Measurements from ENCODE around the gene TMEM115.
"Not testable (repeated sequence)": the region's sequence is repeated elsewhere in the genome, so short reads cannot be mapped to it uniquely, and the experiment has no call there.

TMEM115 gene

GRCh38 chr3:50318615-50319014 lies 40.7 kb downstream of the TMEM115 start:
- DNase-seq (ENCODE audit: low read depth in 2 of 2) = no peak

DNA sequence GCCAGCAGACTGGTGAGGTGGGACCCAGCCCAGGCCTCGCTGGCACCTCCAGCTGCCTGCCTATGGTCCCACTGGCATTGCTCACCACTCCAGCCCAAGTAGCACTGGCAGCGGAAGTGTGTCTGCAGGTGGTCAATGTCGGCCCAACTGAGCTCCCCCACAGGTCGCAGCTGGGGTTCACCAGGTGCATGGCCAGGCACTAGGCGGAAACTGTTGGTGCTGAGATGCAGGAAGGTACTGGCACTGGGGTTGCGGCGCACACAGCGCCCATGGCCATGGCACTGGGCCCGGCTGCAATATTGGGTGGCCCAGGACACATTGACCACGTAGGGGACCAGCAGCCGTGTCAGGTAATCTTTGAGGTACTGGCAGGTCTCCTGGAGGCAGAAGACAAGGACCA lies 41.2 kb downstream of the TMEM115 start:
- no peak for DNase-seq (ENCODE audit: low read depth in 2 of 2)

GRCh38 chr3:50317300-50317699 lies 42.0 kb downstream of the TMEM115 start:
- no peak for DNase-seq (ENCODE audit: low read depth in 2 of 2)

DNA sequence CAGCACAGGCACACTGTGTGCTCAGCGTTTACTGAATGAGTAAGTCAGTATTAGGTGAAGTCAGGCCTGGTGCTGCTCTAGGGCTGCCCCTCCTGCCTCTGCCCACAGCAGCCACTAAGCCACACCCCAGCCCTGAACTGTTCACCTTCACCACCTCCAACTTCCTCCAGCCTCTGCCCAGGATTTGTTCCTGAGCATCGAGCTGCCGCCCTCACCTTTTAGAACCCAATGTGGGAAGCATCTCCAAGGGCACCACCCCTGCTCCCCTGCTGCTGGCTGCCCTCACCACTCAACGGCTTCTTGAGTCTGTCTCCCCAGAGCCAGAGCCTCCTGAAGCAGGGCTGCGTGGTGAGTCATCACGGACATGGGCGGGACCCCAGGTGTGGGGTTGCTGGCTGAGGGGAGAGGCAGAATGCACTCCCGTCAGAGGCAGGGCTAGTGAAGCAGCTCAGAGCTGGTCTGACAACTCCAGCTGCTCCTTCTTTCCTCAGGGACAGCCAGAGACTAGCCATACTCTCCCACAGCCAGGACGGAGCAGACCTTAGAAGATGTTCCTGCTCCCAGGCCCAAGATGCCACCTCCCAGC lies 42.6 kb downstream of the TMEM115 start:
- no peak for DNase-seq (ENCODE audit: low read depth in 2 of 2)

- no peak for DNase-seq (ENCODE audit: low read depth in 2 of 2)
Observed at GRCh38 chr3:50314816-50315215, 44.5 kb downstream of the TMEM115 start.

GRCh38 chr3:50314342-50314741 lies 45.0 kb downstream of the TMEM115 start:
- no peak for DNase-seq (ENCODE audit: low read depth in 2 of 2)

DNA sequence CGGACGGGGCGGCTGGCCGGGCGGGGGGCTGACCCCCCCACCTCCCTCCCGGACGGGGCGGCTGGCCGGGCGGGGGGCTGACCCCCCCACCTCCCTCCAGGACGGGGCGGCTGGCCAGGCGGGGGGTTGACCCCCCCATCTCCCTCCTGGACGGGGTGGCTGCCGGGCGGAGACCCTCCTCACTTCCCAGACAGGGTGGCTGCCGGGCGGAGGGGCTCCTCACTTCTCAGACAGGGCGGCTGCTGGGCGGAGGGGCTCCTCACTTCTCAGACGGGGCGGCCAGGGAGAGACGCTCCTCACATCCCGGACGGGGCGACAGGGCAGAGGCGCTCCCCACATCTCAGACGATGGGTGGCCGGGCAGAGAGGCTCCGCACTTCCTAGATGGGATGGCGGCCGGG lies 47.3 kb downstream of the TMEM115 start:
- DNase-seq (ENCODE audit: low read depth in 2 of 2) = not testable (repeated sequence)

All from stimulated activated CD4-positive, alpha-beta T cell treated with anti-CD3 and anti-CD28 coated beads, Interleukin-12 subunit alpha, Interleukin-12 subunit beta, amount 100 ng/mL, for 24 hours (primary cell).